PFSK-1 (cell line): ENCODE measurements around the gene MRPL52.

ENCODE experiments used
- FOXP2 ChIP-seq: optimal IDR thresholded peaks from 2 replicates; pipeline ENCODE3; 2011; ENCODE audit warnings: borderline replicate concordance, control low read depth, inconsistent platforms; ENCODE audit not compliant: insufficient read depth; ENCODE audit errors: extremely low read length, extremely low read depth
- POLR2AphosphoS5 ChIP-seq: IDR thresholded peaks from 2 replicates; pipeline ENCODE4 v1.6.1; 2012; ENCODE audit warnings: low read depth, mild to moderate bottlenecking, control low read depth, low read length, moderate library complexity
- REST ChIP-seq, 2 experiments: IDR thresholded peaks; 2 replicates each; pipeline versions ENCODE4 v1.6.1 to v1.8.0; 2011 to 2012; ENCODE audit warnings: low read depth in 2 of 2, low read length in 2 of 2, control low read depth in 1 of 2, inconsistent platforms in 1 of 2, mild to moderate bottlenecking in 1 of 2, moderate library complexity in 1 of 2; ENCODE audit not compliant: insufficient read depth in 1 of 2
- SIN3A ChIP-seq: IDR thresholded peaks from 2 replicates; pipeline ENCODE4 v1.6.1; 2012; ENCODE audit warnings: mild to moderate bottlenecking, low read length, moderate library complexity, borderline replicate concordance; ENCODE audit not compliant: insufficient read depth
- TAF1 ChIP-seq: IDR thresholded peaks from 2 replicates; pipeline ENCODE4 v1.6.1; 2012; ENCODE audit warnings: low read length, control low read depth, borderline replicate concordance; ENCODE audit not compliant: insufficient read depth

Gene MRPL52

GRCh38 chr14:22811722-22812121 lies 18.0 kb upstream of the MRPL52 start:
- TF ChIP-seq FOXP2 (no peak), SIN3A (no peak), TAF1 (no peak), REST (IDR thresholded peaks at IDR 0.05; ENCODE audit: insufficient read depth in 1 of 2, low read depth in 2 of 2, low read length in 2 of 2) (no peak), POLR2AphosphoS5 (no peak)

- TF ChIP-seq FOXP2 (no peak), REST (IDR thresholded peaks at IDR 0.05; ENCODE audit: insufficient read depth in 1 of 2, low read depth in 2 of 2, low read length in 2 of 2) (no peak), TAF1 (no peak), SIN3A (no peak), POLR2AphosphoS5 (no peak)
Observed at GRCh38 chr14:22812744-22813143, 16.9 kb upstream of the MRPL52 start.

- TF ChIP-seq TAF1: no peak
Observed at GRCh38 chr14:22813145-22813544, 16.5 kb upstream of the MRPL52 start.

- TF ChIP-seq REST (IDR thresholded peaks at IDR 0.05; ENCODE audit: insufficient read depth in 1 of 2, low read depth in 2 of 2, low read length in 2 of 2): no peak
Observed at GRCh38 chr14:22814373-22814772, 15.3 kb upstream of the MRPL52 start.

- no peak for TF ChIP-seq REST (IDR thresholded peaks at IDR 0.05; ENCODE audit: insufficient read depth in 1 of 2, low read depth in 2 of 2, low read length in 2 of 2)
- TF ChIP-seq FOXP2: no peak
- no peak for TF ChIP-seq POLR2AphosphoS5
- no peak for TF ChIP-seq SIN3A
- TF ChIP-seq TAF1: no peak
Observed at GRCh38 chr14:22814941-22815713, 14.6 kb upstream of the MRPL52 start, which contains the start of gene SLC7A7. TSS of gene SLC7A7 (minus strand) at chr14:22815435. CDS start at chr14:22813398, 2,037 bp downstream.
